ENCODE data around the gene INPP4B.
"Not testable (repeated sequence)": the region's sequence is repeated elsewhere in the genome, so short reads cannot be mapped to it uniquely, and the experiment has no call there.

The INPP4B gene

GRCh38 chr4:142683503-142683902 is 162.6 kb downstream of the INPP4B start:
- no peak for DNase-seq (ENCODE audit: low read depth)

DNA sequence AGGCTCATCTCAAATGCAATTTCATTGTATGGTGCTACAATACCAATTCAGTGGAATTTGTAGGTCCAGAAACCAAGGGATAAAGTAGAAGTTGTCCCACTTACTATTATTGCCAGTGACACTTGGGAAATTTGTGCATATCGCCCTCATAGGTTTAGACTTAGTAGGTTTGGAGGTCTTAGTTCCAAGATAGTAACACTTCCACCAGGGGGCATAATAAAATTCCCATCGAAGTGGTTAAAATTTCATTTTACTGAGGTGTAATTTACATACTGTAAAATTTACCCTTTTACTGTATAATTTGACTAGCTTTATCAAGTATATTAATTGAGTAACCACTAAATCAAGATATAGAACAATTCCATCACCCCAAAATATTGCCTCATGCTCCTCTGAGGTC is 174.6 kb downstream of the INPP4B start:
- no peak for DNase-seq (ENCODE audit: low read depth)

- DNase-seq (ENCODE audit: low read depth): no peak
Observed at GRCh38 chr4:142663828-142664227, 182.3 kb downstream of the INPP4B start.

- no peak for DNase-seq (ENCODE audit: low read depth)
Observed at GRCh38 chr4:142660728-142661127, 185.4 kb downstream of the INPP4B start.

- no peak for DNase-seq (ENCODE audit: low read depth)
Observed at GRCh38 chr4:142656178-142656577, 189.9 kb downstream of the INPP4B start.

- DNase-seq (ENCODE audit: low read depth): no peak
Observed at GRCh38 chr4:142648378-142648777, 197.7 kb downstream of the INPP4B start.

DNA sequence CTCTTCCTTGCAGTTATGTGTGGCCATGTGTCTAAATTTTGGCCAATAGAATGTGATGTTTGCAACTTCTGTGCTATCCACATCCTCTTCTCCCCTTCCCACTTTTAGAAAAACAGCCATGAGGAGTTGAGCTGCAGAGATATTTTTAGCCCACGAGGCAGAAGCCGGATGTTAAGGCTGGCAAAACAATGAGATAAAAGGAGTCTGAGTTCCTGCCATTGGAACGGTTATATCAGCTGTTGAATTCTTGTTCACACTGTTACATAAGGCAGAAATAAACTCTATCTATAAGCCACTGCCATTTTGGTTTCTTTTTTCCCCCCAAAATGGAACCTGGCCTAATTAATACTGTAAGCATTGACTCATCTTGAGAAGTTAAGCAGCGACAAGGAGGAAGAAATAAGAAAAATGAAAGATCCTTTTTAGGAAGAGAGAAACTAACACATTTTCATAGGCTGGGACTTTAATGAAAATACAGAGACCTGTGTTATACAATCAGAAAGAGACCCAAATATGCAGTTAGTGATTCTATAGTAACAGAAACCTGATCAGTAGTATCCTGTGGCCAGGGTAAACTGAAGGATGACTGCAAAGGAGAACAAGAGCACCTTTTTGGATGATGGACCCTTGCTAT is 200.5 kb downstream of the INPP4B start:
- no peak for DNase-seq (ENCODE audit: low read depth)

- DNase-seq (ENCODE audit: low read depth): not testable (repeated sequence)
Observed at GRCh38 chr4:142644628-142645027, 201.5 kb downstream of the INPP4B start.

DNA sequence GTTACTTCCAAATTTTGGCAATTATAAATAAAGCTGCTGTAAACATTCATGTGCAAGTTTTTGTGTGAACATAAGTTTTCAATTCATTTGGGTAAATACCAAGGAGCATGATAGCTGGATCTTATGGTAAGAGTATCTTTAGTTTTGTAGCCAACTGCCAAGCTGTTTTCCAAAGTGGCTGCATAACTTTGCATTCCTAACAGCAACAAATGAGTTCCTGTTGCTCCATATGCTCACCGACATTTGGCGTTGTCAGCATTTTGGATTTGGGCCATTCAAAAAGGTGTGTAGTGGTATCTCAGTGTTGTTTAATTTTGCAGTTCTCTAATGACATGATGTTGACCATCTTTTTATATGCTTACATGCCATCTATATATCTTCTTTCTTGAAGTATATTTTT is 208.5 kb downstream of the INPP4B start:
- no peak for DNase-seq (ENCODE audit: low read depth)

GRCh38 chr4:142631836-142632235 is 214.3 kb downstream of the INPP4B start:
- no peak for DNase-seq (ENCODE audit: low read depth)

DNA sequence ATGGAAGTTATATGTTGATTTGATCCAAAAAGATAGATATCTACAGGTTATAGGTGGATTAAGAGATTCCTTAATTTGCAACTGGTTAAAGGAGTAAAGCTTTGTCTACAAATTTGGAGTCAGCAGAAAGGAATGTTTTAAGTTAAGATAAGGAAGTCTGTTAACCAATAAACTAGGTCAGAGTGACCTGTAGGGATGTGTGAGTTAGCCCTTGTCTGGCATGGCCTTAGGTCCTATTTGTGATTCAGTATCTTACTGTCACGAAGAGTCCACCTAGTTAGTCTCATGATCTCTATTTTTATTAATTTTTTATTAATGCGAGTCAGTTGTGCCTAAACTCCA is 230.8 kb downstream of the INPP4B start:
- DNase-seq (ENCODE audit: low read depth): no peak

- DNase-seq (ENCODE audit: low read depth): no peak
Observed at GRCh38 chr4:142614621-142615323, 231.3 kb downstream of the INPP4B start.

DNA sequence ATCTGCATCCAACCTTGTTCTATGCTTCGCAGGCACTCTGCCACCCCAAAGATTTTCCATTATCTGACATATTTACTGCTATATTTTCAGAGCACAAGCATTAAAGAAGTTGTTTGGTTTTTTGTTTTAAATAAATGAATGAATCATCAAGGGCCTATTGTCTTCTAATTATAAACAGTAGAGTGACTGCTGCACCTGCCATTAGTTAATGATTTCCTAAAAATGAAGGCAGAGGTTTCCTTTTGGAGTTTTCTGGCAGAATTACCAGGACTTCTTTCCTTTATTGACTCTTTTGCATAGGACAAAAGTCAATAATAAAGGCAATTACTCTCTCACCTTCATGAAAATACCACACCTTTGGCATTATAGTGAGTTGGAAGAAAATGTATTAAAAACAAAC is 238.1 kb downstream of the INPP4B start:
- DNase-seq (ENCODE audit: low read depth): no peak

GRCh38 chr4:142600952-142601351 is 245.1 kb downstream of the INPP4B start:
- DNase-seq (ENCODE audit: low read depth): no peak

- no peak for DNase-seq (ENCODE audit: low read depth)
Observed at GRCh38 chr4:142598132-142598531, 248.0 kb downstream of the INPP4B start.

DNA sequence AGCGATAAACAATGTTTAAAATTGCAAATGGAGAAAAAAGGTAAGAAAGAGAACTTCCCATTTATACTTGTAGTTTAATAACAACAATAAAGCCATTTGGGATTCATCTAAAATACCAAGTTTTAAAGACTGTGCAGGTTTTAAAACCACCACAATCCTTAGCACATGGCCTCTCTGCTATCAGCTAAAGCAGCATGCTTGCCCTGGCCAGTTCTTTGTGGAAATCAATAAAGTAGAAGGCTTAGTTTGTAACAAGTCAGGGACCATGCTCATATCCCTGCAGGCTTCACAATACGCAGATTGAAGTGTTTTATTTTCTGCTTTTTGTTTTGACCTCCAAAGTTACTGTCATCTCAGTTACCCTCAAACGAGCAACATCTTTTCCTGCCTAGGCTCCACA is 249.5 kb downstream of the INPP4B start:
- DNase-seq (ENCODE audit: low read depth): no peak

- no peak for DNase-seq (ENCODE audit: low read depth)
Observed at GRCh38 chr4:142596121-142596520, 250.0 kb downstream of the INPP4B start.

DNA sequence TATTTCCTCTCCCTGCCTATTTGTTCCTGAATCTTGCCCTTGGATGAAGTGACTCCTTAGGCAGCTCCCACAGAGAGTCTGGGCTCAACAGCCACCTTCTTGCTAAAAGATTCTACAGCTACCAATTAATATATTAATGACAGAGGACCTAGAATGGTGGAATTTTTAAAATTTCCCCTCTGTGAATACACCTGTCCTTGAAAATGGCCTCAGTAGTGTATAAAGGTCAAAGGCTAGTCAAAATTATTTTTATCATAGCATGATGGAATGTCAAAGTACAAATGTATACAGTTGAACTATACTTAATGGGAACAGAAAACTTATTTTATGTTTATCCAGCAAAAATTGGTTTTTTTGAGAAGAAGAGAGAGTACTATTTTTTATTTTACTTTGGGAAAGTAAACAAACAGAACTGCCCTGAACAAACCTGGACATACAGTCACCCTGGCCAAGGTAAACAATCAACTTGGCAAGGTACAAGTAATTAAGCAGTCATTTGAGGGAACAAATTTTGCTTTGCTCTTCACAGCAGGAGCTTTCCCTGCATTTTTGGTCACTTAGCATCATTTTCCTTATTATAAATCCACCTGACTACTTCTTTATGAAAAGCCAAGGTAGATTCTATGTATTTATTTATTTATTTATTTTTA is 250.8 kb downstream of the INPP4B start:
- DNase-seq (ENCODE audit: low read depth): no peak

- no peak for DNase-seq (ENCODE audit: low read depth)
Observed at GRCh38 chr4:142585411-142585810, 260.7 kb downstream of the INPP4B start.

GRCh38 chr4:142583708-142584107 is 262.4 kb downstream of the INPP4B start:
- no peak for DNase-seq (ENCODE audit: low read depth)

GRCh38 chr4:142582340-142582739 is 263.8 kb downstream of the INPP4B start:
- DNase-seq (ENCODE audit: low read depth): no peak

GRCh38 chr4:142581881-142582280 is 264.2 kb downstream of the INPP4B start:
- DNase-seq (ENCODE audit: low read depth): no peak

- DNase-seq (ENCODE audit: low read depth): no peak
Observed at GRCh38 chr4:142579443-142579842, 266.7 kb downstream of the INPP4B start.

DNA sequence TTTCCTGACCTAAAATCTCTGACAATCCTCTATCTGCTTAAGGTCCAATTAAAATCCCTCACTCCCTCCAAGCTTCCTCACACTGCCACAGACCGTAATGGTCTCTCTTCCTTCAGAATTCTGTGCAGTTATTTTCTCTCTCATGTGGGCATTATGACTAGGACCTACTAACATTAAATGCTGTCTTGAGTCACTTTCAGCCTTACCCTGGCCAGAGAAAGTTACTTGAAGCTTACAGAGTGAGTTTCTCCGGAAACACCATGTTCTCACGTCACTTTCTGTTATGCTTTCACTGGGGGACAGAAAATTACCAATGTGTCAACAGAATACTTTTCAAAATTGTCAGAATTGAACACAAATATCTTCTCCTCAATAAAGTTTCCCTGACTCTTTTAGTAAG is 271.8 kb downstream of the INPP4B start:
- DNase-seq (ENCODE audit: low read depth): no peak
